SK-N-SH treated with all-trans-retinoic acid at 6 μM for 48 hours (cell line): Measurements from ENCODE around the gene CCM2L.

Experiments
- ATAC-seq: fragments of 200-7000 bp; cut with Tn5 transposase; 3 replicates; pipeline ENCODE4 v1.9.1; 2020; ENCODE audit warnings: mild to moderate bottlenecking, moderate library complexity
- BACH2 ChIP-seq: fragments of 250-450 bp; sonication (Bioruptor Pico); IDR thresholded peaks from 2 replicates; pipeline ENCODE4 v1.9.0; 2021; ENCODE audit warnings: mild to moderate bottlenecking, borderline replicate concordance
- CSDC2 ChIP-seq: fragments of 250-450 bp; sonication (Bioruptor Pico); IDR thresholded peaks from 2 replicates; pipeline ENCODE4 v1.5.0; 2020; ENCODE audit warnings: mild to moderate bottlenecking, moderate library complexity
- ESRRG ChIP-seq: fragments of 250-450 bp; sonication (Bioruptor Pico); IDR thresholded peaks from 2 replicates; pipeline ENCODE4 v1.6.1; 2021; ENCODE audit warnings: mild to moderate bottlenecking
- GLIS3 ChIP-seq: fragments of 250-450 bp; sonication (Bioruptor Pico); IDR thresholded peaks from 2 replicates; pipeline ENCODE4 v1.5.0; 2020; ENCODE audit warnings: mild to moderate bottlenecking, moderate library complexity
- ISL1 ChIP-seq: fragments of 250-450 bp; sonication (Bioruptor Pico); IDR thresholded peaks from 2 replicates; pipeline ENCODE4 v2.1.2; 2022; ENCODE audit warnings: mild to moderate bottlenecking, moderate library complexity
- OSR1 ChIP-seq: fragments of 250-450 bp; sonication (Bioruptor Pico); IDR thresholded peaks from 2 replicates; pipeline ENCODE4 v1.8.0; 2022; ENCODE audit warnings: moderate library complexity, mild to moderate bottlenecking, inconsistent platforms
- PPARA ChIP-seq: fragments of 250-450 bp; sonication (Bioruptor Pico); IDR thresholded peaks from 2 replicates; pipeline ENCODE4 v1.5.0; 2020; ENCODE audit warnings: mild to moderate bottlenecking, borderline replicate concordance
- RARB ChIP-seq: fragments of 250-450 bp; sonication (Bioruptor Pico); IDR thresholded peaks from 2 replicates; pipeline ENCODE4 v1.8.0; 2021; ENCODE audit warnings: mild to moderate bottlenecking, moderate library complexity
- SNAI2 ChIP-seq: fragments of 250-450 bp; sonication (Bioruptor Pico); IDR thresholded peaks from 2 replicates; pipeline ENCODE4 v1.5.0; 2020; ENCODE audit warnings: mild to moderate bottlenecking, moderate library complexity
- TCF4 ChIP-seq: fragments of 250-450 bp; sonication (Bioruptor Pico); IDR thresholded peaks from 2 replicates; pipeline ENCODE4 v1.8.0; 2021; ENCODE audit warnings: mild to moderate bottlenecking, moderate library complexity, borderline replicate concordance
- TOX ChIP-seq: fragments of 250-450 bp; sonication (Bioruptor Pico); IDR thresholded peaks from 2 replicates; pipeline ENCODE4 v1.8.0; 2021; ENCODE audit warnings: mild to moderate bottlenecking, moderate library complexity, borderline replicate concordance
- ZC3H10 ChIP-seq: fragments of 250-450 bp; sonication (Bioruptor Pico); IDR thresholded peaks from 2 replicates; pipeline ENCODE4 v1.5.1; 2021; ENCODE audit warnings: mild to moderate bottlenecking, moderate library complexity
- ZFP3 ChIP-seq: fragments of 250-450 bp; sonication (Bioruptor Pico); IDR thresholded peaks from 2 replicates; pipeline ENCODE4 v1.5.0; 2020; ENCODE audit warnings: mild to moderate bottlenecking, moderate library complexity
- ZFP30 ChIP-seq: fragments of 450-650 bp; formaldehyde crosslinking; IDR thresholded peaks from 2 replicates; pipeline ENCODE4 v1.5.0; 2022; ENCODE audit warnings: mild to moderate bottlenecking, moderate library complexity
- ZNF565 ChIP-seq: fragments of 450-650 bp; formaldehyde crosslinking; conservative IDR thresholded peaks from 2 replicates; pipeline ENCODE4 v1.5.0; 2020; ENCODE audit warnings: low read depth, mild to moderate bottlenecking, moderate library complexity
- ZNF70 ChIP-seq: fragments of 450-650 bp; formaldehyde crosslinking; IDR thresholded peaks from 2 replicates; pipeline ENCODE4 v1.5.0; 2020; ENCODE audit warnings: mild to moderate bottlenecking, moderate library complexity
- ZNF8 ChIP-seq: fragments of 450-650 bp; formaldehyde crosslinking; IDR thresholded peaks from 2 replicates; pipeline ENCODE4 v1.5.0; 2020; ENCODE audit warnings: mild to moderate bottlenecking, moderate library complexity
- TF ChIP-seq, protein P1 (sequence below): fragments of 250-450 bp; sonication (Bioruptor Pico); IDR thresholded peaks from 2 replicates; pipeline ENCODE4 v1.8.0; 2020; ENCODE audit warnings: mild to moderate bottlenecking, moderate library complexity, borderline replicate concordance
- TF ChIP-seq, protein P2 (sequence below): fragments of 250-450 bp; sonication (Bioruptor Pico); IDR thresholded peaks from 2 replicates; pipeline ENCODE4 v1.8.0; 2021; ENCODE audit warnings: low read depth, mild to moderate bottlenecking, moderate library complexity, borderline replicate concordance
- TF ChIP-seq, protein P3 (sequence below): fragments of 250-450 bp; sonication (Bioruptor Pico); IDR thresholded peaks from 2 replicates; pipeline ENCODE4 v1.5.1; 2020; ENCODE audit warnings: low read depth, mild to moderate bottlenecking, moderate library complexity
- TF ChIP-seq, protein P4 (sequence below): fragments of 250-450 bp; sonication (Bioruptor Pico); IDR thresholded peaks from 2 replicates; pipeline ENCODE4 v1.5.0; 2020; ENCODE audit warnings: mild to moderate bottlenecking, moderate library complexity
- TF ChIP-seq, protein P5 (sequence below): fragments of 250-450 bp; sonication (Bioruptor Pico); IDR thresholded peaks from 2 replicates; pipeline ENCODE4 v1.5.1; 2021; ENCODE audit warnings: mild to moderate bottlenecking, moderate library complexity

CCM2L gene

DNA sequence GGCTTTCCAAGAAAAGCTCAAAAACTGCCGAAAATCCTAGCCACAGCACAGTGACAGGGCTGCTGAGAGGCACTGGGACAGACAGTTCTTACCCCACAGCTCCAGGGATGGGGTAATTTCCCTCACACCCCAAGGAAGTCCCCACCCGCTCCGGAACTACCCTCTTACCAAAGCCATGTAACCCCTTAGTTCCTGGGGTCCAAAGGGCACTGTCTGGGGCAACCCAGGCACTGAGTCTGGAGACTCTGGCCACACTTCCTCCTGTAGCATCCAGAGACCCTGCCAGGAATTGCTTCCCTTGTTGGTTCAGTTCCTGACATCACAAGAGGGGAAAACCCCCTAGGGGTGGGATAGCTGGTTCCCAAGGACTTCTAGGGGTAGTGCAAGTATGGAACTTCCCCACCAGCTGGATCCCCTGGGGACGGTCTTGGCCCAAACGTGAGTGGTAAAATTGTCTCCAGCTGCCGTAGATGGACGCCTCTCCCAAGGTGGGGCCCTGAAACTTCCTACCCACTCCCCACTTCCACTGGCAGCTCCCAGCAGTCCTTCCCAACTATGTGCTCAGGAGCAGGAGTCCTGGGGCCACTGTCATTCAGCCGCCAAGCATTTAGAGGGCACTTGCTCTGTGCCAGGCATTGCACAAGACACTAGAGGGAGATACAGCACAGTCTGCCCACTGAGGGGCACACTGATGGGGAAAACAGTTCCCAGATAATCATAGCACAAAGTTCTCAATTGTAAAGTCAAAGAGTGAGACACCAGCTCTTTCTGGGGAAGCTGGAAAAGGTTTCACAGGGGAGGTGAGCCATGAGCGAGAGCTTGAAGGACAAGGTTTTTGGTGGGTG lies 24.6 kb downstream of the CCM2L start:
- no peak for TF ChIP-seq ZC3H10 (CRISPR knock-in tag)
- TF ChIP-seq, protein P1, sequence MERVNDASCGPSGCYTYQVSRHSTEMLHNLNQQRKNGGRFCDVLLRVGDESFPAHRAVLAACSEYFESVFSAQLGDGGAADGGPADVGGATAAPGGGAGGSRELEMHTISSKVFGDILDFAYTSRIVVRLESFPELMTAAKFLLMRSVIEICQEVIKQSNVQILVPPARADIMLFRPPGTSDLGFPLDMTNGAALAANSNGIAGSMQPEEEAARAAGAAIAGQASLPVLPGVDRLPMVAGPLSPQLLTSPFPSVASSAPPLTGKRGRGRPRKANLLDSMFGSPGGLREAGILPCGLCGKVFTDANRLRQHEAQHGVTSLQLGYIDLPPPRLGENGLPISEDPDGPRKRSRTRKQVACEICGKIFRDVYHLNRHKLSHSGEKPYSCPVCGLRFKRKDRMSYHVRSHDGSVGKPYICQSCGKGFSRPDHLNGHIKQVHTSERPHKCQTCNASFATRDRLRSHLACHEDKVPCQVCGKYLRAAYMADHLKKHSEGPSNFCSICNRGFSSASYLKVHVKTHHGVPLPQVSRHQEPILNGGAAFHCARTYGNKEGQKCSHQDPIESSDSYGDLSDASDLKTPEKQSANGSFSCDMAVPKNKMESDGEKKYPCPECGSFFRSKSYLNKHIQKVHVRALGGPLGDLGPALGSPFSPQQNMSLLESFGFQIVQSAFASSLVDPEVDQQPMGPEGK (CRISPR knock-in tag) = no peak
- TF ChIP-seq ESRRG (CRISPR knock-in tag) = no peak
- no peak for TF ChIP-seq ZNF565 (CRISPR knock-in tag)
- no peak for TF ChIP-seq ISL1 (CRISPR knock-in tag)
- no peak for TF ChIP-seq RARB (CRISPR knock-in tag)
- TF ChIP-seq GLIS3 = no peak
- ATAC-seq = peak; percentile 67

DNA sequence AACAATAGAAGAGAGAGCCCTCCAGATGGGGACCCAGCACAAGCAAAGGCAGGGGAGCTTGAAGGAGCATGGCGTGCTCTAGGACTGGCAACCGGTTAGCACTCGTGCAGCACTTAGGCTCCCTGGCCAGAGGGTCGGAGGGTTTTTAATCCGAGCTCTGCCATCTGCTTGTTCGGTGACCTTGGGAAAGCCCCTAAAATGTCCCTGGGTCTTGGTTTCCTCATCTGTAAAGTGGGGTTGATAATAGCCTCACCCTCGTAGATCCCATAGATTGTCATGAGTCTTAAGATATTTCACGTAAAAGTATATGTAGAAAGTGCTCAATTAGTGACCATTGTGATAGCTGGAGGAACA lies 25.2 kb downstream of the CCM2L start:
- no peak for ATAC-seq
- TF ChIP-seq, protein P2, sequence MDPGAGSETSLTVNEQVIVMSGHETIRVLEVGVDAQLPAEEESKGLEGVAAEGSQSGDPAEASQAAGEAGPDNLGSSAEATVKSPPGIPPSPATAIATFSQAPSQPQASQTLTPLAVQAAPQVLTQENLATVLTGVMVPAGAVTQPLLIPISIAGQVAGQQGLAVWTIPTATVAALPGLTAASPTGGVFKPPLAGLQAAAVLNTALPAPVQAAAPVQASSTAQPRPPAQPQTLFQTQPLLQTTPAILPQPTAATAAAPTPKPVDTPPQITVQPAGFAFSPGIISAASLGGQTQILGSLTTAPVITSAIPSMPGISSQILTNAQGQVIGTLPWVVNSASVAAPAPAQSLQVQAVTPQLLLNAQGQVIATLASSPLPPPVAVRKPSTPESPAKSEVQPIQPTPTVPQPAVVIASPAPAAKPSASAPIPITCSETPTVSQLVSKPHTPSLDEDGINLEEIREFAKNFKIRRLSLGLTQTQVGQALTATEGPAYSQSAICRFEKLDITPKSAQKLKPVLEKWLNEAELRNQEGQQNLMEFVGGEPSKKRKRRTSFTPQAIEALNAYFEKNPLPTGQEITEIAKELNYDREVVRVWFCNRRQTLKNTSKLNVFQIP (CRISPR knock-in tag) = no peak
- TF ChIP-seq ZFP30 (no peak), SNAI2 (no peak), TCF4 (CRISPR knock-in tag) (no peak), TOX (CRISPR knock-in tag) (no peak), ZNF8 (CRISPR knock-in tag) (no peak), ZNF70 (no peak), PPARA (no peak), OSR1 (CRISPR knock-in tag) (no peak), ZFP3 (no peak), RARB (CRISPR knock-in tag) (no peak), CSDC2 (CRISPR knock-in tag) (no peak), GLIS3 (no peak), ESRRG (CRISPR knock-in tag) (no peak), ZNF565 (CRISPR knock-in tag) (no peak)
- TF ChIP-seq, protein P3, sequence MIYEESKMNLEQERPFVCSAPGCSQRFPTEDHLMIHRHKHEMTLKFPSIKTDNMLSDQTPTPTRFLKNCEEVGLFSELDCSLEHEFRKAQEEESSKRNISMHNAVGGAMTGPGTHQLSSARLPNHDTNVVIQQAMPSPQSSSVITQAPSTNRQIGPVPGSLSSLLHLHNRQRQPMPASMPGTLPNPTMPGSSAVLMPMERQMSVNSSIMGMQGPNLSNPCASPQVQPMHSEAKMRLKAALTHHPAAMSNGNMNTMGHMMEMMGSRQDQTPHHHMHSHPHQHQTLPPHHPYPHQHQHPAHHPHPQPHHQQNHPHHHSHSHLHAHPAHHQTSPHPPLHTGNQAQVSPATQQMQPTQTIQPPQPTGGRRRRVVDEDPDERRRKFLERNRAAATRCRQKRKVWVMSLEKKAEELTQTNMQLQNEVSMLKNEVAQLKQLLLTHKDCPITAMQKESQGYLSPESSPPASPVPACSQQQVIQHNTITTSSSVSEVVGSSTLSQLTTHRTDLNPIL (CRISPR knock-in tag) = no peak
- TF ChIP-seq, protein P1 (CRISPR knock-in tag) = no peak

DNA sequence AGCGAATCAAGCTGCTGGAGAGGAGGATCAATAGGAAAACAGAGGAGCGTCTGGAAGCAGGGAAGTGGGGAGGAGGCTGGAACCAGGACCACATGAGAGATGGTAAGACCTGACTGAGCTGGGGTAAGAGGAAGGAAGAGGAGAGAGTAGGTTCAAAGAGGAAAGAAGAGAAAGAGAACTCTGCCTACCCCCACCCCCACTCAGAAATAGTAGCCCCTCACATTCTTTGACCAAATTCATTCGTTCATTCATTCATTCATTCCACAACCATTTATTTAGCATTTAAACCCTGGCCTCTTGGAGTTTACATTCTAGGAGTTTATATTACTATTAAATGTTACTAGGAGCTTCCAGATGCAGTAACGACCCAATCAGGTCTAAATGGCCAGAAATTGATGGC lies 26.0 kb downstream of the CCM2L start:
- no peak for ATAC-seq
- TF ChIP-seq TCF4 (CRISPR knock-in tag) (no peak), PPARA (no peak), ESRRG (CRISPR knock-in tag) (no peak), GLIS3 (no peak), RARB (CRISPR knock-in tag) (no peak), BACH2 (CRISPR knock-in tag) (no peak), SNAI2 (no peak), ZFP3 (no peak), ZC3H10 (CRISPR knock-in tag) (no peak), ZNF565 (CRISPR knock-in tag) (no peak), ZNF70 (no peak)
- TF ChIP-seq, protein P2 (CRISPR knock-in tag) = no peak
- TF ChIP-seq, protein P4, sequence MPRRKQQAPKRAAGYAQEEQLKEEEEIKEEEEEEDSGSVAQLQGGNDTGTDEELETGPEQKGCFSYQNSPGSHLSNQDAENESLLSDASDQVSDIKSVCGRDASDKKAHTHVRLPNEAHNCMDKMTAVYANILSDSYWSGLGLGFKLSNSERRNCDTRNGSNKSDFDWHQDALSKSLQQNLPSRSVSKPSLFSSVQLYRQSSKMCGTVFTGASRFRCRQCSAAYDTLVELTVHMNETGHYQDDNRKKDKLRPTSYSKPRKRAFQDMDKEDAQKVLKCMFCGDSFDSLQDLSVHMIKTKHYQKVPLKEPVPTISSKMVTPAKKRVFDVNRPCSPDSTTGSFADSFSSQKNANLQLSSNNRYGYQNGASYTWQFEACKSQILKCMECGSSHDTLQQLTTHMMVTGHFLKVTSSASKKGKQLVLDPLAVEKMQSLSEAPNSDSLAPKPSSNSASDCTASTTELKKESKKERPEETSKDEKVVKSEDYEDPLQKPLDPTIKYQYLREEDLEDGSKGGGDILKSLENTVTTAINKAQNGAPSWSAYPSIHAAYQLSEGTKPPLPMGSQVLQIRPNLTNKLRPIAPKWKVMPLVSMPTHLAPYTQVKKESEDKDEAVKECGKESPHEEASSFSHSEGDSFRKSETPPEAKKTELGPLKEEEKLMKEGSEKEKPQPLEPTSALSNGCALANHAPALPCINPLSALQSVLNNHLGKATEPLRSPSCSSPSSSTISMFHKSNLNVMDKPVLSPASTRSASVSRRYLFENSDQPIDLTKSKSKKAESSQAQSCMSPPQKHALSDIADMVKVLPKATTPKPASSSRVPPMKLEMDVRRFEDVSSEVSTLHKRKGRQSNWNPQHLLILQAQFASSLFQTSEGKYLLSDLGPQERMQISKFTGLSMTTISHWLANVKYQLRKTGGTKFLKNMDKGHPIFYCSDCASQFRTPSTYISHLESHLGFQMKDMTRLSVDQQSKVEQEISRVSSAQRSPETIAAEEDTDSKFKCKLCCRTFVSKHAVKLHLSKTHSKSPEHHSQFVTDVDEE (CRISPR knock-in tag) = no peak
- TF ChIP-seq, protein P3 (CRISPR knock-in tag) = no peak
- TF ChIP-seq, protein P5, sequence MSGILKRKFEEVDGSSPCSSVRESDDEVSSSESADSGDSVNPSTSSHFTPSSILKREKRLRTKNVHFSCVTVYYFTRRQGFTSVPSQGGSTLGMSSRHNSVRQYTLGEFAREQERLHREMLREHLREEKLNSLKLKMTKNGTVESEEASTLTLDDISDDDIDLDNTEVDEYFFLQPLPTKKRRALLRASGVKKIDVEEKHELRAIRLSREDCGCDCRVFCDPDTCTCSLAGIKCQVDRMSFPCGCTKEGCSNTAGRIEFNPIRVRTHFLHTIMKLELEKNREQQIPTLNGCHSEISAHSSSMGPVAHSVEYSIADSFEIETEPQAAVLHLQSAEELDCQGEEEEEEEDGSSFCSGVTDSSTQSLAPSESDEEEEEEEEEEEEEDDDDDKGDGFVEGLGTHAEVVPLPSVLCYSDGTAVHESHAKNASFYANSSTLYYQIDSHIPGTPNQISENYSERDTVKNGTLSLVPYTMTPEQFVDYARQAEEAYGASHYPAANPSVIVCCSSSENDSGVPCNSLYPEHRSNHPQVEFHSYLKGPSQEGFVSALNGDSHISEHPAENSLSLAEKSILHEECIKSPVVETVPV (CRISPR knock-in tag) = no peak
